Measurements from ENCODE around the gene DSG4.
"Not testable (repeated sequence)": the region's sequence is repeated elsewhere in the genome, so short reads cannot be mapped to it uniquely, and the experiment has no call there.

Gene DSG4

GRCh38 chr18:31376477-31376876 is at the start of gene DSG4:
Gene DSG4 (plus strand): TSS chr18:31376777. CDS start chr18:31376912, 135 bp downstream.
- DNase-seq (ENCODE audit: low read depth in 2 of 2, low spot score in 1 of 2) = no peak

- no peak for DNase-seq (ENCODE audit: low read depth in 2 of 2, low spot score in 1 of 2)
Observed at GRCh38 chr18:31329787-31330438, 46.7 kb upstream of the DSG4 start.

- DNase-seq (ENCODE audit: low read depth in 2 of 2, low spot score in 1 of 2) = no peak
Observed at GRCh38 chr18:31343454-31343853, 33.1 kb upstream of the DSG4 start.

- not testable (repeated sequence) for DNase-seq (ENCODE audit: low read depth in 2 of 2, low spot score in 1 of 2)
Observed at GRCh38 chr18:31353336-31353735, 23.2 kb upstream of the DSG4 start.

GRCh38 chr18:31354990-31355389 is 21.6 kb upstream of the DSG4 start:
- no peak for DNase-seq (ENCODE audit: low read depth in 2 of 2, low spot score in 1 of 2)

- no peak for DNase-seq (ENCODE audit: low read depth in 2 of 2, low spot score in 1 of 2)
Observed at GRCh38 chr18:31356025-31356424, 20.6 kb upstream of the DSG4 start.

- no peak for DNase-seq (ENCODE audit: low read depth in 2 of 2, low spot score in 1 of 2)
Observed at GRCh38 chr18:31364190-31364589, 12.4 kb upstream of the DSG4 start.

- DNase-seq (ENCODE audit: low read depth in 2 of 2, low spot score in 1 of 2) = no peak
Observed at GRCh38 chr18:31369478-31369877, 7.1 kb upstream of the DSG4 start.

- no peak for DNase-seq (ENCODE audit: low read depth in 2 of 2, low spot score in 1 of 2)
Observed at GRCh38 chr18:31371989-31372388, 4.6 kb upstream of the DSG4 start.

GRCh38 chr18:31373641-31374040 is 2.9 kb upstream of the DSG4 start:
- no peak for DNase-seq (ENCODE audit: low read depth in 2 of 2, low spot score in 1 of 2)

- DNase-seq (ENCODE audit: low read depth in 2 of 2, low spot score in 1 of 2) = no peak
Observed at GRCh38 chr18:31380912-31381311, 4.3 kb downstream of the DSG4 start.

GRCh38 chr18:31382107-31382506 is 5.5 kb downstream of the DSG4 start:
- no peak for DNase-seq (ENCODE audit: low read depth in 2 of 2, low spot score in 1 of 2)

- no peak for DNase-seq (ENCODE audit: low read depth in 2 of 2, low spot score in 1 of 2)
Observed at GRCh38 chr18:31386741-31387140, 10.2 kb downstream of the DSG4 start.

- no peak for DNase-seq (ENCODE audit: low read depth in 2 of 2, low spot score in 1 of 2)
Observed at GRCh38 chr18:31393286-31393685, 16.7 kb downstream of the DSG4 start.

- no peak for DNase-seq (ENCODE audit: low read depth in 2 of 2, low spot score in 1 of 2)
Observed at GRCh38 chr18:31396796-31397612, 20.4 kb downstream of the DSG4 start.

GRCh38 chr18:31398191-31398590 is 21.6 kb downstream of the DSG4 start:
- DNase-seq (ENCODE audit: low read depth in 2 of 2, low spot score in 1 of 2) = no peak

GRCh38 chr18:31399306-31400032 is 22.9 kb downstream of the DSG4 start:
- no peak for DNase-seq (ENCODE audit: low read depth in 2 of 2, low spot score in 1 of 2)

GRCh38 chr18:31401156-31402025 is 24.8 kb downstream of the DSG4 start:
- DNase-seq (ENCODE audit: low read depth in 2 of 2, low spot score in 1 of 2) = no peak

- no peak for DNase-seq (ENCODE audit: low read depth in 2 of 2, low spot score in 1 of 2)
Observed at GRCh38 chr18:31402026-31402373, 25.4 kb downstream of the DSG4 start.

GRCh38 chr18:31403409-31403808 is 26.8 kb downstream of the DSG4 start:
- no peak for DNase-seq (ENCODE audit: low read depth in 2 of 2, low spot score in 1 of 2)

- DNase-seq (ENCODE audit: low read depth in 2 of 2, low spot score in 1 of 2) = no peak
Observed at GRCh38 chr18:31407649-31408048, 31.1 kb downstream of the DSG4 start.
